ENCODE results near the gene SPATA16.
A peak's percentile ranks its signal among the peaks of the same experiment; 100 is the strongest.
"Not testable (repeated sequence)": the region's sequence is repeated elsewhere in the genome, so short reads cannot be mapped to it uniquely, and the experiment has no call there.

SPATA16 gene

DNA sequence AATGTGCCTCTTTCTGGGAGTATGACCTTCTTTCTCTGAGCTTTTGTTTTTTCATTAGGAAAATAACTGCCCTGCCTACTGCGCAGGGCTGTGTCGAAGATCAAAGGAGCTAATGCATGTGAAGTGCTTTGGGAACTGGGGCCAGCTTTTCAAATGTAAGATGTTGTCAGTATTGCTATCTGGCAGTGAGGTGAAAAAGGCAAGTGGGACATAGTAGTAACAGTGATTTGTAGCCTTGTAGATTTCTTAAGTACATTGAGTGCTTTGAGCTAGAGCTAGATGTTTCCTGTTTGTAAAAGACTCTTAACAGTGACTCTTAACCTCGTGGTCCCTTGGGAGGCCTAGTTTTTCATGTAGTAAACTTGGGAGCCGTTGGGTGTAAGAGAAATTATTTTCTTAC is 264.0 kb downstream of the SPATA16 start:
- DNase-seq (ENCODE audit: low read depth) = no peak

DNA sequence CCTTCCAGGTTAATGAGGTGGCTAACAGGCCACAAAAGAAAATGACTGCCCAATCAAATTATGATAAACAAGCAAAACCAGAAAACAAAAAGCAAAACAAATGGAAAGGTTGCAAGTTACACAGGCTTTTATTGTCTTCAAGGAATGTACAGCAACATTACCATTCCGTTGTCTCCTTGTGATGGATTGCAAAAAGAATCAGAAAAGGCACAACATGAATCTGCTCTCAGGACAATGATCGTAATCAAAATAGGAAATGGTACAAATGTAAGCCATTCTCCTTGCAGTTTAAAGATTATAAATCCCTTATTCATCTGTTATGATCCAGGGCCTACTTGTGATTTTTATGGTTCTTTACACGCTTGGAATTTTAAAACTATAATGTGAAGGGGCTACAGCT is 264.7 kb downstream of the SPATA16 start:
- DNase-seq (ENCODE audit: low read depth) = no peak

DNA sequence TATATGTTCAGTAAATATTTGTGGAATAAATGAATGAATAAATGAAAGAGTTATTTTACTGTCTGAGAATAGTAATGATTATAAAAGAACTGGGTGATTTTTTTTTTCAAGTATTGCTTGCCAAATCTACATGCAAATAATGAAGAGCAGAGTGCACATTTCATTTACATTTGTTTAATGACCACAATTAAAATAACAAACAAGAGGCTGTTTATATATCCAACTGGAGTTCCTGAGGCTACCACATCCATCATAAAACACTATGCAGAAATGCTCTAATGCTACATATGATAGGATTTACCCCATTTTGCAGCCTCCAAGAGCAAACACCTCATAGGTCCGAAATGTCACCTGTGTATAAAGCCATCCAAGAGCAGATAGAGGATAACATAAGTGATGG is 266.0 kb downstream of the SPATA16 start:
- no peak for DNase-seq (ENCODE audit: low read depth)

DNA sequence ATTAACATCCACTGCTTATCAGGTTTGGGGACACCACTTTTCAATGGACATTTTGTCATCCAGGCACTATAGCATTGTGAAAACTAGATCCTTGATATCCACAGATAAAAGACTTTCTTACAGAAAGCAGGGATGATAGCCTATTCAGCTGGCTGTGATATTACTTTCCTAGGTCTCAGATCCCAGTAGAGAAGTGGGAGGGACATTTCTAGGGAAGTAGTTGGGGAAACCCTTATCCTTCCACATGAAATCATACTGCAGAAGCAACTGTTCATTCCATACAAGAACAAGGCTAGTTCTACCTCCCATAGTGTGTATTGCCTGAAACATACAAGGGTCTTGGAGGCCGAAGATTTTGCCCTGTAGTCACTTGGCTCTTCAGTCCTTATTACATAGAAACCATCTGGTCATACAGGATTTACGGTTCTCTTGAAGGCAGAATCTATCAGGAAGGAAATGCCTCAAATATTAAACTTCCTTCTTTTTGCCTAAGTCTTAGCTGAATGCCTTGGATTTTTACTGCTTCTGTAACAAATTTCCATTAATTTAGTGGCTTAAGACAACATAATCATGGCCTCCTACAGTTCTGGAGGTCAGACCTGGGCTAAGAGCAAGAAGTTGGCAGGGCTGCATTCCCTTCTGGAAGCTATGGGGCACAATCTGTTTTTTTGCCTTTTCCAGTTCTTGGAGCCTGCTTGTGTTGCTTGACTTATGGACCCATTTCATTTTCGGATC is 271.1 kb downstream of the SPATA16 start:
- no peak for DNase-seq (ENCODE audit: low read depth)

DNA sequence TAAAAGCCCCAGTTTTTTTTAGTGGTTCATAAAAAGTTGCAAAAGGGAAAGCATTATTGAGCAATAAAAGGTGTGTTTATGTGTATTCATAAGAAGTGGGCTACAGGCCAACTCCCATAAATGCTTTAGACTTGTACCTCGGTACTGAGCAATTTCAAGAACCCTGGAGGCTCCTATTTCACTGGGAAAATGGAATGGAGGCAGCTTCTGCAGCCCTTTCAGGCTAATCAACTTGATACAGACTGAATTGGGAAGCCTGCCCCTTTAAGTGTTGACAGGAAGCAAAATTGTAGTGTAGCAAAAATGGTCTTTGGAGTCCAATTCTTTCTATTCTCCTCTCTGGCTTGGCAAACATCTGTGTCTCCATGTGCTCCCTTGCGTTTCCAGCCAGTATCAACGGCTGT is 271.7 kb downstream of the SPATA16 start:
- peak; percentile 70 for DNase-seq (ENCODE audit: low read depth)

DNA sequence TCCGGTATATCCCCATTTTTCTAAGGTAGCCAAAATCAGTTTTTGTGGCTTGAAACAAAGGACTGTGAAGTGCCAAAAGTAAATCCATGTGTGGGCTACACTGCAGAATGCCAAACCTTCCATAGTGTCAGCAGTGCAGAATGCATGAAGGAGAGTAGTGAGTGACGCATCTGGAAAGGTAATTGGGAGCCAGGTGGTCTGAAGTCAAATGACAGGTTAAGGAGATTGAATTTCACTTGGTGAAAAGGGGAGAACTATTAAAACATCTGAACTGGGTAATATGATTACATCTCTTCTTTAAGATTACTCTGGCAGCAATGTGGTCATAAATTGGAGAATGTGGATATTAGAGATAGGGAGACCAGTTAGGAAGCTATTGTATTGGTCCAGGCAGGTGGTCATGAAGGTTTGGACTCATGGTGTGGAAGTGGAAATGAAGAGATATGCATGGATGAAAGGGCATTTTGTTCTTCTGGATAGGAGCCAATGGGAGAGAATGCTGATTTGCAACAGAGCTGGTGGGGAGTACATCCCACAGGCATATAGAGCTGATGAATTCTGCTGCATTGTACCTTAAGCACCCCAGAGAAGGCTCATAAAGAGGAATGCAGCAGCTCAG is 272.3 kb downstream of the SPATA16 start:
- DNase-seq (ENCODE audit: low read depth) = no peak

DNA sequence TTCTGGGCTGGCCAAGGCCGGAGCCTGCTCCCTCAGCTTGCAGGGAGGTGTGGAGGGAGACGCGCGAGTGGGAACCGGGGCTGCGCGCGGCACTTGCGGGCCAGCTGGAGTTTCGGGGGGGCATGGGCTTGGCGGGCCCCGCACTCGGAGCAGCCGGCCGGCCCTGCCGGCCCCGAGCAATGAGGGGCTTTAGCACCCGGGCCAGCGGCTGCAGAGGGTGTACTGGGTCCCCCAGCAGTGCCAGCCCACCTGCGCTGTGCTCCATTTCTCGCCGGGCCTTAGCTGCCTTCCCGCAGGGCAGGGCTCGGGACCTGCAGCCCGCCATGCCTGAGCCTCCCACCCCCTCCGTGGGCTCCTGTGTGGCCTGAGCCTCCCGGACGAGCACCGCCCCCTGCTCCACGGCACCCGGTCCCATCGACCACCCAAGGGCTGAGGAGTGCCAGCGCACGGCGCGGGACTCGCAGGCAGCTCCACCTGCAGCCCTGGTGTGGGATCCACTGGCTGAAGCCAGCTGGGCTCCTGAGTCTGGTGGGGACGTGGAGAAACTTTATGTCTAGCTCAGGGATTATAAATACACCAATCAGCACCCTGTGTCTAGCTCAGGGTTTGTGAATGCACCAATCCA is 274.2 kb downstream of the SPATA16 start:
- DNase-seq (ENCODE audit: low read depth) = not testable (repeated sequence)

DNA sequence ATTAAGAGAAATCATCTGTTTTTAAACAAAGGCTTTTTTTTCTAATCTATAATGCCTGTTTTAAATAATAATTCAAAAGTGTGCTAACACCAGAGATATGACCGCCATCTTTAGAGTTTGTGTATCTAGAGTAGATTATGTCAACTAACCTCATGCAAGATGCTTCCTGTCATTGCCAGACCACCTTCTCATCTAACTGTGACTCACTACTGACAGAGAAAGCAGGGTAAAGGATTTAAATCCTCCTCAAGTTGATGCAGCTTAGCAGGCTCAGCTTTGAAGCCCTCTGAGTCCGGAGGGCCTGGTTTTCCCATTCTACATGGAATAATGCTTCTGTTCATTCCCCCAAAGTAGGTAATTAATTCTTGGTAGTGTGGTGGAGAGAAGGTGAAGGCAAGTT is 282.0 kb downstream of the SPATA16 start:
- DNase-seq (ENCODE audit: low read depth) = peak; percentile 36

DNA sequence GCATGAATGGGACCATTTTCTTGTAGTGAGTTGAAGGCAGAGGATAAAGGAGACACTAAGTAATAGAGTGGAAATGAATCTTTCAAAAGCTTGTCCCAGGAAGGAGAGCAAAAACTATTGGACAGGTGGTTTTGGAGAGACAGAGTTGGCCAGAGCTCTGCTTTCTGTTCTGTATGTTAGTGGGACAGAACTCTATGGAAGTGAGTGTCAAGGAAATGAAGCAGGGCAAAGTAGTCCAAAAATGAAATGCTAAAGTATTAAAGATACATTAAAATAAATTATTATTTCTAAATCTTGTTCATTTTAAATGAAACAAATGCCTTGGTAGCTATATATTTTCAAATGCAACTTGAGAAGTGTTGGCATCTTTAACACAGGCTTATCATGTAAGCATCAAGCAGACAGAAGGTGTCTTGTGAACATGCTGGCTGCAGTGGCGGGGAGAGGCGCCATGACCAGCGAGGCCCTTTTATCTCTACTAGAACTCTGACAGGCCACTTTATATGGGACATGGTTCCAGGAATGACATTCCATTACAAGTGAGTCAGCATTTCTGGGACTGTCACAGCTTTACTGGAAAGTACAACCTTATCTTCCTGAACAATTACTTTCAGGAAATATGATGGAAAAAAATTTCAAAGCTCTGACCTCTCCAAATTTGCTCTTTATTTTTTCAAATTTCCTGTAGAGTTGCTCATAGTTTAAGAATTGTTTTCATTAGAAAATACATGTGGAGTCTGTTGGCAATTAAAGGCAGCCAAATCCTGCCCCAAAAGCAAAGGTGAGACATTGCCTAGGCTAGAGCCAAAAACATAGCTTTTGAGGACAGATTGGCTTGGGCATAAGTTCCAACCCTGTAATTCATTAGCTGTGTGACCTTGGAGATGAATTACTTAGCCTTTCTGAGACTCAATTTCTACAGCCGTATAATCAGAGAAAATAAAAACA is 284.0 kb downstream of the SPATA16 start:
- DNase-seq (ENCODE audit: low read depth) = no peak

DNA sequence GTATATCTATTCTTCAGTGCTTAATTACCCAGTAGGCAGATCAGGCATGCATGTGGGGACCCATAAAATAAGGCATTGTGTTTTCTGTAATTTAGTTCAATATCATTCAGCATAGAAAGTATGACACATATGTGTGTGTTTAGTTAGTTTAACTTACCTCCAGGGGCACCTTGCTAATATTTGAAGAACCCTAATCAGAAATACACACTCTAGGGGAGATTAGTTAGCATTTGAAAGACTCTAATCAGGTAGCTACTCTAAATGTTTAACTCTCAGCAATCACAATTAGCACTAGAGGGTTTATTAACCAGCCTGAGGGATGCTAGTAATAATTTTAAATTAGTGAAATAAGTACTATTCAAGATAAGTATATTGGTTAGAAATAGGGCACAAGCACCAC is 286.0 kb downstream of the SPATA16 start:
- no peak for DNase-seq (ENCODE audit: low read depth)

DNA sequence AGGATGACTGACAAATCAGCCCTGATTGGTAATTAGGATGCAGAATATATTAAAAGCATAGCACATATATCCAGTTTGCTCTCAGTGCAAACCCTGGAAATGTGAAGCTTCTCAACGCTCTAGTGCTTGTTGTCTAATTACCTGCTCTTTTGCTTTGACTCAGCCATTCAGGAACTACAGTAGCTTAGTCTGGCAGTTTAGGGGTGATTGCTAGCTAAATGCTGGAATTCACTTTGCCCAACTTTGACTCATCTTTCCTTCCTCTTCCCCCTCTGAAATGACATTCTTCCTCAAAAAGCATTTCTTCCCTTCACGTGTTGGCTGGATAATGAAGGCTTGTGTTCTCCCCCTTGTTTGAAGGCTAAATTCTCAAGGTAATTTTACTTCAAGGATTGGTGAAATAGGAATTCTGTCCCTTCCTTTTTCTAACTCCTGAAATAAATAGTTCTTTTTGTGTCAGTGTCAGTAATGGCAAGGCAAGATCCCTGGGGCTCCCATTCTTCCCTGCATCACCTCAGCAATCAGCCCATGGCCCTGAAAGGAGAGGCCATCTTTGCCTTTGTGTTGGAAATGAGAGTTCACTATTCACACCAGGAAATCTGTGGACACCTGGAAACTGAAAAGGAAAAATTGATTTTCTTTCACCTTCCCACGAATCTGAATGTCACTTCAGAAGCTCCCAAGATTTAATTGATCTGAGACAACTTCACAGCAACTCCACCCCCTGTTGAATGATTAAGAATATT is 286.9 kb downstream of the SPATA16 start:
- DNase-seq (ENCODE audit: low read depth) = no peak

DNA sequence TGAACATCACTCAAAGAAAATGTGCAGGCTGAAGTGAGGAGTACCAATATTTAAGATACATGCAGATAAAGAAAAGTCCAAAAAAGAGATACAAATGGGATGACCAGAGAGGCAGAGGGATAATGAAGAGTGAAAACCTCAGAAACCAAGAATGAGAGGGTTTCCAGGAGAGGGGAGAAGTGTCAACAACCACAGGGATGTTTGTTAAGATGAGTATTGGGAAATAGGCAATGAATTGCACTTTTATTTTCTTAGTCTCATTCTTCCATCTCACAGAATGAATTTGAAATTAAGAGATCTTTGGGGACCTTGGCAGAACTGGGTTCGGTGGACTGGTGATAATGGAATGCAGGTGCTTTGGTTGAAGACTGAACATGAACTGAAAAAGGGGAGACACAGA is 288.0 kb downstream of the SPATA16 start:
- DNase-seq (ENCODE audit: low read depth) = no peak

DNA sequence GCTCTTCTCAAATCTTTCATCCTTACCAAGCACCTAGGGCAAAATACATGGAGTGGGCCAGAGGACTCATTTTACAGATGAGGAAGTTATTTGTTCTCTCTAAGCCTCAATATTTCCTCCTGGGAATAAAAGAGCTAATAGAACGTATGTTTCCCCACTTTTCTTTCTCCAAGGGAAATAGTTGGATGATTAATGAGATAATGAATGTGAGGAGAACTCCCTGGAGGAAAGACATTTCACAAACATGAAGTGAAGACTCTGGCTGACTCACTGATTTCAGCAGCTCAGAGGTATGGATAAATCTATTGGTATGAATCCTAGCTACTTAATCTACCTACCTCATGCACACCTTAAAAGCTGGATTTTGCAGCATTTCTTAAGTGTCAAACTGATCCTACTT is 292.1 kb downstream of the SPATA16 start:
- peak; percentile 31 for DNase-seq (ENCODE audit: low read depth)

DNA sequence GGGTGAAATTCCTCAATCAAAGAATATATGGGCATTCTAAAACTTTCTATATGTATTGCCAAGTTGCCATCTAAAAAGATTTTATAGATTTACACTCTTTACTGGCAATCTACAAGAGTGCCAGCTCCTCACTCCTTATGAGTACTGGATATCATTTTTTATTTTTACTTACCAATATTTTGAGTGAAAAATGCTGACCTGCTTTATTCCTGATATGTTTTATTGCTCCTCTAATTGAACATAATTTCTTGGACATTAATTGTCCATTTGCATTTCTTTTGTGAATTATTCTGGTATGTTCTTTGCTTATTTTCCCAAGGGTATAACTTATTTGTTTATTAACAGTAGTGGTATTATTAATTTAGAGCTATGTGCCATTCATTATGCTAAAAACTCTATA is 293.7 kb downstream of the SPATA16 start:
- no peak for DNase-seq (ENCODE audit: low read depth)

DNA sequence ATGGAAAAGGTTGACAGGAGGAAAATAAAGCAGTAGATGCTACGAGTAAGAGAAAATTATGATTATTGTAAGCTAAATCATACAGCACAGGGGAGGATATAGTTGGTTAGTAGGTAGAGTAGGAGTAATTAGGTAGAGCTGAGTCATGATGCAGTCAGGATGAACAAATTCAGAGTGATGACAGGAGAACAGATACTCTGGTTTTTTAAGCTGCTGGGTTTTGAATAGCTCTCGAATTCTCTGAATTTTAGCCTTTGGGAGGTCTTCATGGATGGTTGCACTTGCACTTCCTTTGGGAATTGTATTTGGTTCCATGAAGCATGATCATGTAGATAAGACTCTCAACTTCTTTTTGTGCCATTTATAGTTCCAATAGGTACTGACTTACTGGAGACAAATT is 294.3 kb downstream of the SPATA16 start:
- peak; percentile 22 for DNase-seq (ENCODE audit: low read depth)

DNA sequence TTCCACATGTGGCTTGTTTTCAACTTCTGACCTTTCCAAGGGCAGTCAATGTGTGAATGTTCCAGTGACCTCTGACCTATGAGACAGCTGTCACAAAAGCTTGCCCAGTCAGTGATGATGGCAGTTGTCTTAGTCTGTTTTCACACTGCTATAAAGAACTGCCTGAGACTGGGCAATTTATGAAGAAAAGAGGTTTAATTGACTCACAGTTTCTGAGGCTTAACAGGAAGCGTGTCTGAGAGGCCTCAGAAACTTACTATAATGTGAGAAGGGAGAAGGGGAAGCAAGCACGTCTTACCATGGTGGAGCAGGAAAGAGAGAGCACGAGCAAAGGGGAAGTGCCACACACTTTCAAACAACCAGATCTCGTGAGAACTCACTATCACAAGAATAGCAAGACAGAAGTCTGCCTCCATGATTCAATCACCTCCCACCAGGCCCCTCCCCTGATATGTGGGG is 294.9 kb downstream of the SPATA16 start:
- DNase-seq (ENCODE audit: low read depth) = no peak

DNA sequence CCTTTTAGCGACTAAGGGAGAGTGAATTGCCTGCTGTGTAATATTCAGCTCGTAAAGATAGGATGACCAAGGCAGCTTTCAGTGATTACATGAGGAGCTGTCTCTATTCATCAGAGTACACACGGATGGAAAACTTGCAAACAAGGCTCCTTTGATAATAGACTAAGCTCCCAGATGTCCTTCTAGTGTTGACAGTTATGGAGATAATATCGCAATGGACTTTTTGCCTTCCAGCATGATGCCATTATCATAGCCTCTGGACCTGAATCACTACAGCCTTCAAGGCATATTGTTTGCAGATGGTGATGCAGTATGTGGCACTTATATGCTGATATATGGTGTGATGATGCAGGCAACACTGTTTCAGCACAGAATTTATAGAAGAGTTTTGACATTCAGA is 296.6 kb downstream of the SPATA16 start:
- DNase-seq (ENCODE audit: low read depth) = no peak

DNA sequence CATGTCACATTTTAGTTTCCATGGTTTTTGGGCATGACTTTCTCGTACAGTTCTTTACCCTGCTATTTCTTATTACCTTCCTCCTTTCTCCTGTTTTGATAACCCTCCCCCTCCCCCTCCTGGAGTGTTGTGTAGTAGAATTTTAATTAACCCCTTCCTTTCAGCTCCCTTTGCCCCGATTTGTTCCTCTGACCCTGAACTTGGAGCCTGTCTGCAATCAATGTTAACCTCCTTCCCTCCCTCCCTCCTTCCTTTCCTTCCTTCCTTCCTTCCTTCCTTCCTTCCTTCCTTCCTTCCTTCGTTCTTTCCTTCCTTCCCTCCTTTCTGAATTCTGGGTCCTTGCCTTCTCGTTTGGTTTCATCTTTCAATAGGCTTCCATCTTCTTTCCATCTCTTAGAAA is 300.1 kb downstream of the SPATA16 start:
- DNase-seq (ENCODE audit: low read depth) = no peak

DNA sequence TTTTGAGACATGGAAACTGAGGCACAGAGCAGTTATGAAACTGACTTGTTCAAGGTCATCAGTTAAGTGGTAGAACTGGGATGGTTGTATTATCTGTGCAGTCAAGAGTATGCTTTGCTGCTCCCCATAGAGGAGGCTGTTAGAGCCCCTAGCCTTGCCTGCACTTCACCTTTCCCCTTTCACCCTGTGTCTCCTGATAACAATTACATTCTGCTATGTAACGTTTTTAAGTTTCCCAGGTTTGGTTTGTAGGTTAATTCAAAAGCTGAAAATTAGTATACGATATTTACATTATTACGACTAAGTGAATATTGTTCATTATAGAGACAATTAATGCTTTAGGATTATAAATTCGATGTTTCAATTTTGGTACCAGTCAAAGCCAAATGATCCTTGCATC is 300.6 kb downstream of the SPATA16 start:
- no peak for DNase-seq (ENCODE audit: low read depth)

DNA sequence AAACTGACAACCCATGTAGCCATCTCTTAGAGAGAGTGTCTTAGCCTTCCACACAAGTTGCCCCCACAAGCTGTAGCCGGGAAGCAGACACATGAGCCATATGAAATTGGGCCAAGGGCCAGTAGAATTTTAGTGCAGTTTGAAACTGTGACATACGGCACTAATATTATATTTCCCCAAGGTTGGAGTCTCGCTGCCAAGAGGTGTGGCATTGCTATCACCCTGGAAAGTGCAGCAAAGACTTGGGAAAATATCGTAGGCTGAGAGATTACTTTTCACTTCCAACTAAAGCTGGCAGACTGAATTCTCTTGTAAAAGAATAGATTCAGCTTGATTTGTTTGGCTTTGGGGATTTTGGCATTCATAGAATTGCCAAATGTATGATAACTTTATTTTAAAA is 301.4 kb downstream of the SPATA16 start:
- no peak for DNase-seq (ENCODE audit: low read depth)

Data from iris pigment epithelial cell (primary cell).